NT2/D1 (cell line): ENCODE measurements around the gene GSTM3.

Source experiments
- SUZ12 ChIP-seq: IDR thresholded peaks from 2 replicates; pipeline ENCODE4 v1.6.1; 2011; ENCODE audit not compliant: insufficient read length, insufficient read depth; ENCODE audit errors: extremely low read depth
- YY1 ChIP-seq: IDR thresholded peaks from 2 replicates; pipeline ENCODE4 v1.6.1; 2011; ENCODE audit not compliant: insufficient read length, insufficient read depth
- ZNF274 ChIP-seq: IDR thresholded peaks from 2 replicates; pipeline ENCODE4 v1.6.1; 2011; ENCODE audit warnings: mild to moderate bottlenecking, low read depth, low read length

DNA sequence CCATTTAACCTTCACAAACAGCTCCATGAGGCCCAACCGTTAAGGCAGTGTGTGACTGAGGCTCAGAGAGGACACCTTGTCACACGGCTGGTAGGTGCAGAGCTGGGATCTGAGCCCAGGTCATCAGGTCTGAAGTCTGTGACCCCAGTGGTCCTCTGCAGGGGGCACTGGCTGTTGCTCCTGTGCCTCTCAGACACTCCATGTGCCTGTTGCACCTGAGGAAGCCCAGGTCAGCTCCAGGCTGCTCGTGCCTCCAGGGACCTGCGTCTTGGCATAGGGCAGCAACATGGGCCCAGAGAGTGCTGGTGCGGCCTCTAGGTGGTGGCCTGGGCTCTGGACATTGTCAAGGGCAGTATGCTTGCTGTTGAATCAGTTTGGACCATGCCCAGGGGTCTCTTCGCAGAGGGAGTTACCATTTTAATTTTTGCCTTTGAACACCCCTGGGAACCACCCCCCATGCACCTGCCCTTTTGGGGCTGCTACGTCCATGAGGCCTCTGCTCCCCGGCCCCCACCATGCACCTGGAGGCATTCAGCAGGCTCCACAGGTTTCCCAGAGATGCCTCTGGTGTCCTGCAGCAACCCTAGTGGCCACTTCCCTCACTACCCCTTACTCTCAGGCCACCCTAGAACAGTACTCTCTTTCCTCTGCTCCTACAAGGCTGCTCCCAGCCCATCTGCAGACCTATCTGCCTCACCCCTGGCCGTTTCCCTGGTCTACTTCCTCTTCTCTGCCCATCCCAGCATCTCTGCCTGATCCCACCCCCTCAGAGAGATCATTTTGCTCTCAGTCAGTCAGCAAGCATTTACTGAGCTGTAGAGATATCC, 48.1 kb upstream of the GSTM3 start:
- no peak for TF ChIP-seq SUZ12
- no peak for TF ChIP-seq YY1
- no peak for TF ChIP-seq ZNF274
